K562 (cell line): Measurements from ENCODE around the gene NUP205. TPM values are rescaled to one million over a fixed set of nuclear protein-coding genes. Genes with fewer than 3 reads are reported as not detected.

Experiments
- ATAC-seq: fragments of 200-7000 bp; cut with Tn5 transposase; 3 replicates; pipeline ENCODE4 v1.9.1; 2020; ENCODE audit warnings: moderate library complexity
- BruUV-seq: library from RNA; stranded (reverse); fragments of 400-500 nt; replicated peaks from 2 replicates; lab custom pipeline; 2021; lab: Mats Ljungman, UMichigan
- CTCF ChIA-PET: fragments of 300-600 bp; formaldehyde crosslinking; extraction: SDS; loops from one replicate; lab custom pipeline; 2021; ENCODE audit warnings: low intra/inter-chr PET ratio; lab: Yijun Ruan, JAX
- POLR2A ChIA-PET: fragments of 300-600, 350-650 bp; sonication (Branson Sonifier 250); formaldehyde crosslinking; extraction: SDS; loops from one replicate; lab custom pipeline; 2021; ENCODE audit warnings: antibody characterized with exemption, inconsistent platforms; lab: Yijun Ruan, JAX
- DNase-seq, 4 experiments: peaks; one replicate each; pipeline versions ENCODE4 v3.0.0 to v3.0.0-alpha.2; 2011 to 2018; ENCODE audit warnings: low spot score in 3 of 4, mixed read lengths in 3 of 4; ENCODE audit errors: extremely low read depth in 1 of 4
- FAIRE-seq: peaks from 2 replicates; lab custom pipeline; 2011; peaks lifted over from hg19 to GRCh38; lab: Jason Lieb, UNC
- H2AFZ ChIP-seq: 2 replicates; pipeline ENCODE4 v1.6.0; 2011; ENCODE audit warnings: low read depth, low read length, control low read depth, inconsistent platforms
- H3K27ac ChIP-seq: fragments of 200-600 bp; 3 replicates; pipeline ENCODE4 v1.8.0; 2011; ENCODE audit warnings: low read depth, mild to moderate bottlenecking, control low read depth, inconsistent platforms, low read length, moderate library complexity, mixed read lengths; ENCODE audit errors: extremely low read depth
- H3K27me3 ChIP-seq, 2 experiments: fragments of 300-600 bp in 1 of 2; 2 replicates in 1 of 2; 3 replicates in 1 of 2; pipeline versions ENCODE4 v1.6.0 to v1.8.0; 2011; ENCODE audit warnings: inconsistent platforms in 2 of 2, low read length in 2 of 2, mild to moderate bottlenecking in 1 of 2, mixed read lengths in 1 of 2, moderate library complexity in 1 of 2; ENCODE audit not compliant: control insufficient read depth in 2 of 2, insufficient read depth in 2 of 2
- H3K36me3 ChIP-seq: fragments of 300-600 bp; 3 replicates; pipeline ENCODE4 v1.8.0; 2011; ENCODE audit warnings: mild to moderate bottlenecking, low read length, inconsistent platforms; ENCODE audit not compliant: control insufficient read depth, insufficient read depth
- H3K4me1 ChIP-seq, 2 experiments: fragments of 200-600 bp in 1 of 2; replicated peaks in 1 of 2; 2 replicates in 1 of 2; 3 replicates in 1 of 2; pipeline versions ENCODE4 v1.5.1 to v1.8.0; 2011; ENCODE audit warnings: inconsistent platforms in 2 of 2, low read length in 2 of 2, mild to moderate bottlenecking in 1 of 2, mixed read lengths in 1 of 2, moderate library complexity in 1 of 2; ENCODE audit not compliant: control insufficient read depth in 2 of 2, insufficient read depth in 2 of 2
- H3K4me2 ChIP-seq: 2 replicates; pipeline ENCODE4 v1.6.1; 2011; ENCODE audit warnings: low read length, control low read depth, inconsistent platforms, mixed read lengths; ENCODE audit not compliant: insufficient read depth
- H3K4me3 ChIP-seq: fragments of 200-600 bp; sonication (generic), shearing (Covaris generic); 2 replicates; pipeline ENCODE4 v1.5.1; 2016; ENCODE audit warnings: control low read depth, inconsistent platforms
- H3K79me2 ChIP-seq: fragments of 200-600 bp; 3 replicates; pipeline ENCODE4 v1.8.0; 2011; ENCODE audit warnings: low read length, inconsistent platforms; ENCODE audit not compliant: control insufficient read depth, insufficient read depth
- H3K9ac ChIP-seq, 2 experiments: 2 replicates each; pipeline versions ENCODE4 v1.6.0 to v1.6.1; 2011; ENCODE audit warnings: low read depth in 2 of 2, low read length in 2 of 2, control low read depth in 1 of 2, inconsistent platforms in 1 of 2, mild to moderate bottlenecking in 1 of 2, mixed read lengths in 1 of 2; ENCODE audit not compliant: insufficient read depth in 1 of 2
- H3K9me1 ChIP-seq: one replicate; pipeline ENCODE4 v1.6.0; 2011; ENCODE audit warnings: inconsistent platforms, mild to moderate bottlenecking, low read length, moderate library complexity; ENCODE audit not compliant: control insufficient read depth, insufficient read depth
- H3K9me3 ChIP-seq: replicated peaks from 2 replicates; pipeline ENCODE4 v1.5.1; 2011; ENCODE audit warnings: low read depth, low read length, inconsistent platforms; ENCODE audit not compliant: control insufficient read depth, insufficient read depth
- H4K20me1 ChIP-seq: replicated peaks from 2 replicates; pipeline ENCODE4 v1.6.1; 2011; ENCODE audit warnings: low read length, inconsistent platforms, mixed read lengths; ENCODE audit not compliant: control insufficient read depth, insufficient read depth
- DNMT1 ChIP-seq: fragments of 450-650 bp; IDR thresholded peaks from 2 replicates; pipeline ENCODE4 v1.6.1; 2016; ENCODE audit warnings: antibody characterized with exemption, mild to moderate bottlenecking
- FOXP4 ChIP-seq: sonication (generic); formaldehyde crosslinking; IDR thresholded peaks from 2 replicates; pipeline ENCODE4 v1.8.0; 2022; ENCODE audit warnings: mild to moderate bottlenecking, missing genetic modification reagents, borderline replicate concordance
- KLF13 ChIP-seq: fragments of 450-650 bp; IDR thresholded peaks from 2 replicates; pipeline ENCODE4 v1.6.1; 2016; ENCODE audit warnings: missing genetic modification characterization, low read depth, mild to moderate bottlenecking, missing compliant biosample characterization, moderate library complexity, borderline replicate concordance
- MEIS2 ChIP-seq: fragments of 450-650 bp; IDR thresholded peaks from 2 replicates; pipeline ENCODE4 v1.6.1; 2014; ENCODE audit warnings: mild to moderate bottlenecking; ENCODE audit not compliant: partially characterized antibody
- NCOA4 ChIP-seq: fragments of 450-650 bp; IDR thresholded peaks from 2 replicates; pipeline ENCODE4 v1.6.1; 2018; ENCODE audit warnings: mild to moderate bottlenecking; ENCODE audit not compliant: partially characterized antibody
- NR3C1 ChIP-seq: sonication (generic); formaldehyde crosslinking; IDR thresholded peaks from 2 replicates; pipeline ENCODE4 v1.8.1; 2022; ENCODE audit warnings: missing genetic modification reagents
- PBX2 ChIP-seq, 2 experiments: IDR thresholded peaks in 1 of 2; conservative IDR thresholded peaks in 1 of 2; 2 replicates each; pipeline ENCODE4 v1.6.1; 2016; ENCODE audit warnings: low read depth in 2 of 2, mild to moderate bottlenecking in 1 of 2, missing compliant biosample characterization in 1 of 2, missing genetic modification characterization in 1 of 2, moderate library complexity in 1 of 2
- RFX1 ChIP-seq: fragments of 450-650 bp; IDR thresholded peaks from 2 replicates; pipeline ENCODE4 v1.6.1; 2016; ENCODE audit warnings: mild to moderate bottlenecking, moderate library complexity
- SAP30 ChIP-seq: fragments of 200-600 bp; sonication (generic); IDR thresholded peaks from 2 replicates; pipeline ENCODE4 v1.6.1; 2012; ENCODE audit warnings: borderline replicate concordance, low read depth, mild to moderate bottlenecking, moderate library complexity, low read length, control low read depth, inconsistent platforms; ENCODE audit not compliant: insufficient read depth, poor library complexity, severe bottlenecking
- ZC3H4 ChIP-seq: sonication (generic); formaldehyde crosslinking; IDR thresholded peaks from 2 replicates; pipeline ENCODE4 v1.9.0; 2021; ENCODE audit warnings: missing genetic modification reagents, borderline replicate concordance
- WGBS: fragments of 100-300 bp; shearing (Covaris generic); methylation state at CpG from one replicate; pipeline ENCODE4 v1.1.6; 2016; ENCODE audit warnings: low coverage, mixed read lengths; ENCODE audit not compliant: insufficient coverage; ENCODE audit errors: missing lambda C conversion rate; 5-methylcytosine and 5-hydroxymethylcytosine counted together
- in situ Hi-C: fragments of 300-500 bp; cut with MboI; formaldehyde crosslinking; loops from 4 replicates; pipeline ENCODE4 v1.15.0; 2018; ENCODE audit warnings: inconsistent platforms, mixed read lengths
- intact Hi-C: fragments of 100-400 bp; cut with micrococcal nuclease; formaldehyde crosslinking; loops from 2 replicates; pipeline ENCODE4 v1.14.2; 2022
- polyA plus RNA-seq, 8 experiments: library from polyadenylated mRNA; depleted of rRNA in 4 of 8; stranded (reverse) in 5 of 8; unstranded in 3 of 8; fragments of >200 nt; fragmentation: Nextera tagmentation in 2 of 8; fragmentation: Illumina TruSeq in 1 of 8; extraction: Ambion mirVana in 2 of 8; extraction: Trizol in 1 of 8; gene quantifications; 2 replicates each; pipeline versions ENCODE4 v1.2.1 to v1.2.3, GENCODE V29; 2011 to 2014; ENCODE audit warnings: inconsistent platforms in 1 of 8, missing spikeins in 1 of 8
- total RNA-seq, 7 experiments: library from RNA; depleted of rRNA in 6 of 7; stranded (reverse); fragments of >200 nt in 6 of 7; fragmentation: Illumina TruSeq in 2 of 7; extraction: Trizol in 2 of 7; gene quantifications; 2 replicates each; pipeline versions ENCODE4 v1.2.1 to v1.2.3, GENCODE V29; 2011 to 2021; ENCODE audit warnings: low replicate concordance in 1 of 7
- TF ChIP-seq, protein P1 (sequence below): fragments of 150-350 bp; IDR thresholded peaks from 2 replicates; pipeline ENCODE4 v1.6.1; 2014; ENCODE audit warnings: low read depth, mild to moderate bottlenecking, low read length, borderline replicate concordance

The NUP205 gene
- total and polyA plus RNA-seq, 9 of the 15 experiments (the other 6 are each of a cell fraction or from before 2014, with no cell fraction given) = 101 to 282 (median 193) TPM

- no peak for ATAC-seq
- FAIRE-seq = no peak
- no peaks in the 10 kb centered on the region for H3K9me3 ChIP-seq
- H3K4me2 ChIP-seq = no peak overlapping the region
- peaks cover 91% of the 10 kb centered on the region for H3K36me3 ChIP-seq
- in situ Hi-C loops = no loop called here
- no peaks in the 10 kb centered on the region for H4K20me1 ChIP-seq
- no peak overlapping the region for H3K27ac ChIP-seq
- no peak overlapping the region for H2AFZ ChIP-seq
- ChIA-PET CTCF (no interaction called here), POLR2A (no interaction called here)
- DNase-seq = peak in 1 of 4 experiments; percentile 10
- no peaks in the 10 kb centered on the region for H3K79me2 ChIP-seq
- H3K27me3 ChIP-seq = no peaks in the 10 kb centered on the region
- H3K9me1 ChIP-seq = no peaks in the 10 kb centered on the region
- H3K4me3 ChIP-seq = no peak overlapping the region
- BruUV-seq = no TSS peak
- no peak overlapping the region for H3K9ac ChIP-seq
- 44% methylated on average over 2 of the region's 2 CpGs for WGBS
- intact Hi-C loops = loop anchor here (5.0 kb wide), 1 partner anchor 390 kb away; no protein-coding TSS in a partner anchor
- H3K4me1 ChIP-seq = no peaks in the 10 kb centered on the region
- TF ChIP-seq NR3C1 = no peak
- no peak for TF ChIP-seq FOXP4 (CRISPR knock-in tag)
- TF ChIP-seq DNMT1 = no peak
- TF ChIP-seq RFX1 = no peak
- TF ChIP-seq ZC3H4 (CRISPR knock-in tag) = no peak
- TF ChIP-seq KLF13 (tag) = no peak
- no peak for TF ChIP-seq SAP30
- TF ChIP-seq MEIS2 = peak; percentile 52
- no peak for TF ChIP-seq PBX2 (CRISPR knock-in tag; IDR thresholded peaks at IDR 0.05; ENCODE audit: low read depth)
- TF ChIP-seq PBX2 (tag; conservative IDR thresholded peaks at IDR 0.05; ENCODE audit: low read depth) = peak; percentile 54
- no peak for TF ChIP-seq NCOA4
- TF ChIP-seq, protein P1, sequence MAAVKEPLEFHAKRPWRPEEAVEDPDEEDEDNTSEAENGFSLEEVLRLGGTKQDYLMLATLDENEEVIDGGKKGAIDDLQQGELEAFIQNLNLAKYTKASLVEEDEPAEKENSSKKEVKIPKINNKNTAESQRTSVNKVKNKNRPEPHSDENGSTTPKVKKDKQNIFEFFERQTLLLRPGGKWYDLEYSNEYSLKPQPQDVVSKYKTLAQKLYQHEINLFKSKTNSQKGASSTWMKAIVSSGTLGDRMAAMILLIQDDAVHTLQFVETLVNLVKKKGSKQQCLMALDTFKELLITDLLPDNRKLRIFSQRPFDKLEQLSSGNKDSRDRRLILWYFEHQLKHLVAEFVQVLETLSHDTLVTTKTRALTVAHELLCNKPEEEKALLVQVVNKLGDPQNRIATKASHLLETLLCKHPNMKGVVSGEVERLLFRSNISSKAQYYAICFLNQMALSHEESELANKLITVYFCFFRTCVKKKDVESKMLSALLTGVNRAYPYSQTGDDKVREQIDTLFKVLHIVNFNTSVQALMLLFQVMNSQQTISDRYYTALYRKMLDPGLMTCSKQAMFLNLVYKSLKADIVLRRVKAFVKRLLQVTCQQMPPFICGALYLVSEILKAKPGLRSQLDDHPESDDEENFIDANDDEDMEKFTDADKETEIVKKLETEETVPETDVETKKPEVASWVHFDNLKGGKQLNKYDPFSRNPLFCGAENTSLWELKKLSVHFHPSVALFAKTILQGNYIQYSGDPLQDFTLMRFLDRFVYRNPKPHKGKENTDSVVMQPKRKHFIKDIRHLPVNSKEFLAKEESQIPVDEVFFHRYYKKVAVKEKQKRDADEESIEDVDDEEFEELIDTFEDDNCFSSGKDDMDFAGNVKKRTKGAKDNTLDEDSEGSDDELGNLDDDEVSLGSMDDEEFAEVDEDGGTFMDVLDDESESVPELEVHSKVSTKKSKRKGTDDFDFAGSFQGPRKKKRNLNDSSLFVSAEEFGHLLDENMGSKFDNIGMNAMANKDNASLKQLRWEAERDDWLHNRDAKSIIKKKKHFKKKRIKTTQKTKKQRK = no peak
Observed at GRCh38 chr7:135617781-135618180, 60.1 kb downstream of the NUP205 start.
